NT2/D1 (cell line): ENCODE results near the gene PGA5.

Experiments used
- SUZ12 ChIP-seq: IDR thresholded peaks from 2 replicates; pipeline ENCODE4 v1.6.1; 2011; ENCODE audit not compliant: insufficient read length, insufficient read depth; ENCODE audit errors: extremely low read depth
- ZNF274 ChIP-seq: IDR thresholded peaks from 2 replicates; pipeline ENCODE4 v1.6.1; 2011; ENCODE audit warnings: mild to moderate bottlenecking, low read depth, low read length

DNA sequence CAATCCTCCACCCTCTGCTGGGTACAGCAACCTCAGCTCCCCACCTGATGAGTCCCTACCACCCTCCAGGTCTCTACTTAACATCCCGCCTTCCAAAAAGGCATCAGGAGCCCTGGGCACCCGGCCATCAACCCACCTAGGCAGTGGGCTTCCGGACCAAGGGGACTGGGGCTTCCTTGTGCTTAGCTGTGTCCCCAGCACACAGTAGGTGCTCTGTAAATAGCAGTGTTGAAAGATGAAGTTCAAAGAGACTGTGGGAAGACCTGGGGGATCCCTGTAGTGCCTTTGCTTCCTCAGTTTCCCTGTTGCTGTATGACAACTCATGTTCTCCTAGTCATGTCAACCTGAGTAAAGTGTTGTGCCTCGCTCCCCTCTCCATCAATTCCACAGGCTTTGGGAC lies 33.1 kb downstream of the PGA5 start:
- TF ChIP-seq SUZ12, result no peak
- no peak for TF ChIP-seq ZNF274
